ENCODE measurements around the gene CDH23. TPM values are rescaled to one million over a fixed set of nuclear protein-coding genes. Genes with fewer than 3 reads are reported as not detected.

Gene CDH23
- total RNA-seq, 1 experiment from 2014 or later: not detected

- intact Hi-C loops (cut with micrococcal nuclease): no loop called here
- no peak for TF ChIP-seq EZH2phosphoT487 (IDR thresholded peaks at IDR 0.05; ENCODE audit: borderline replicate concordance, low read length)
- no peak for TF ChIP-seq EZH2 (IDR thresholded peaks at IDR 0.05; ENCODE audit: low read length, unreplicated experiment)
- Histone ChIP-seq H2AFZ (ENCODE audit: low read length) (no peak overlapping the region), H3K27ac (ENCODE audit: low read length) (no peak overlapping the region), H3K9ac (ENCODE audit: low read length) (no peak overlapping the region), H3K4me1 (ENCODE audit: insufficient read depth, low read length) (peaks cover 3% of the 10 kb centered on the region; the same call in 1 of the 2 replicates), H3K4me2 (ENCODE audit: low read length) (no peak overlapping the region), H3K4me3 (ENCODE audit: low read length) (no peak overlapping the region), H3F3A (ENCODE audit: low read length, unreplicated experiment) (no peaks in the 10 kb centered on the region), H4K20me1 (ENCODE audit: low read length) (no peaks in the 10 kb centered on the region), H3K36me3 (ENCODE audit: low read depth, low read length) (no peaks in the 10 kb centered on the region), H3K9me3 (ENCODE audit: low read length) (no peaks in the 10 kb centered on the region), H3K27me3 (ENCODE audit: low read length) (no peaks in the 10 kb centered on the region), H3K79me2 (ENCODE audit: low read length) (no peaks in the 10 kb centered on the region), H3K9me2 (replicated peaks; ENCODE audit: low read length) (no peaks in the 10 kb centered on the region)
- no TSS peak for BruUV-seq (replicated peaks)
- no peak for DNase-seq
- no peak for ATAC-seq
- POLR2A ChIA-PET (ENCODE audit: unreplicated experiment): no interaction called here
- CTCF ChIA-PET: no interaction called here
These were observed 25.0 kb upstream of the CDH23 start for GRCh38 chr10:71371750-71372166.

GRCh38 chr10:71372882-71373495, 23.7 kb upstream of the CDH23 start:
- H3K27ac ChIP-seq (ENCODE audit: low read length): no peak overlapping the region
- intact Hi-C loops (cut with micrococcal nuclease): no loop called here
- H3K4me3 ChIP-seq (ENCODE audit: low read length): no peak overlapping the region
- no peaks in the 10 kb centered on the region for H3K9me2 ChIP-seq (replicated peaks; ENCODE audit: low read length)
- H3K36me3 ChIP-seq (ENCODE audit: low read depth, low read length): no peaks in the 10 kb centered on the region
- H3K4me2 ChIP-seq (ENCODE audit: low read length): no peak overlapping the region
- H3F3A ChIP-seq (ENCODE audit: low read length, unreplicated experiment): no peaks in the 10 kb centered on the region
- no peak overlapping the region for H2AFZ ChIP-seq (ENCODE audit: low read length)
- BruUV-seq (replicated peaks): no TSS peak
- H3K27me3 ChIP-seq (ENCODE audit: low read length): no peaks in the 10 kb centered on the region
- no peak for DNase-seq
- H4K20me1 ChIP-seq (ENCODE audit: low read length): no peaks in the 10 kb centered on the region
- H3K4me1 ChIP-seq (ENCODE audit: insufficient read depth, low read length): peaks cover 9% of the 10 kb centered on the region
- no peaks in the 10 kb centered on the region for H3K9me3 ChIP-seq (ENCODE audit: low read length)
- ATAC-seq: no peak
- TF ChIP-seq EZH2phosphoT487 (IDR thresholded peaks at IDR 0.05; ENCODE audit: borderline replicate concordance, low read length): no peak
- TF ChIP-seq EZH2 (IDR thresholded peaks at IDR 0.05; ENCODE audit: low read length, unreplicated experiment): no peak
- no peak for TF ChIP-seq CTCF (conservative IDR thresholded peaks at IDR 0.05; ENCODE audit: low read depth, low read length)
- ChIA-PET POLR2A (ENCODE audit: unreplicated experiment) (no interaction called here), CTCF (no interaction called here)
- no peak overlapping the region for H3K9ac ChIP-seq (ENCODE audit: low read length)
- H3K79me2 ChIP-seq (ENCODE audit: low read length): no peaks in the 10 kb centered on the region

- Histone ChIP-seq H3K9me2 (replicated peaks; ENCODE audit: low read length) (no peaks in the 10 kb centered on the region), H3K79me2 (ENCODE audit: low read length) (no peaks in the 10 kb centered on the region), H3K9ac (ENCODE audit: low read length) (no peak overlapping the region), H4K20me1 (ENCODE audit: low read length) (no peaks in the 10 kb centered on the region), H2AFZ (ENCODE audit: low read length) (no peak overlapping the region), H3F3A (ENCODE audit: low read length, unreplicated experiment) (no peaks in the 10 kb centered on the region), H3K27me3 (ENCODE audit: low read length) (no peaks in the 10 kb centered on the region), H3K36me3 (ENCODE audit: low read depth, low read length) (no peaks in the 10 kb centered on the region), H3K4me2 (ENCODE audit: low read length) (no peak overlapping the region), H3K4me1 (ENCODE audit: insufficient read depth, low read length) (peaks cover 9% of the 10 kb centered on the region), H3K4me3 (ENCODE audit: low read length) (no peak overlapping the region), H3K9me3 (ENCODE audit: low read length) (no peaks in the 10 kb centered on the region), H3K27ac (ENCODE audit: low read length) (no peak overlapping the region)
- TF ChIP-seq EZH2 (IDR thresholded peaks at IDR 0.05; ENCODE audit: low read length, unreplicated experiment) (no peak), EZH2phosphoT487 (IDR thresholded peaks at IDR 0.05; ENCODE audit: borderline replicate concordance, low read length) (no peak), CTCF (conservative IDR thresholded peaks at IDR 0.05; ENCODE audit: low read depth, low read length) (no peak)
- no TSS peak for BruUV-seq (replicated peaks)
- DNase-seq (no peak), ATAC-seq (no peak)
- CTCF ChIA-PET: no interaction called here
- POLR2A ChIA-PET (ENCODE audit: unreplicated experiment): interaction anchor here (0.5 kb wide), 1 partner anchor 10 kb away, joined by 5 read pairs; no protein-coding TSS in a partner anchor
- intact Hi-C loops (cut with micrococcal nuclease): no loop called here
These were observed 22.1 kb upstream of the CDH23 start for GRCh38 chr10:71374481-71375233.
